Cerebellar nuclear complex (tissue), 1 donor: ENCODE data around the gene CABP2.
"Not testable (repeated sequence)": the region's sequence is repeated elsewhere in the genome, so short reads cannot be mapped to it uniquely, and the experiment has no call there.

Source experiments
- DNase-seq, 2 experiments: peaks; one replicate each; lab custom pipeline; 2025; lab: John Stamatoyannopoulos, UW

The CABP2 gene

DNA sequence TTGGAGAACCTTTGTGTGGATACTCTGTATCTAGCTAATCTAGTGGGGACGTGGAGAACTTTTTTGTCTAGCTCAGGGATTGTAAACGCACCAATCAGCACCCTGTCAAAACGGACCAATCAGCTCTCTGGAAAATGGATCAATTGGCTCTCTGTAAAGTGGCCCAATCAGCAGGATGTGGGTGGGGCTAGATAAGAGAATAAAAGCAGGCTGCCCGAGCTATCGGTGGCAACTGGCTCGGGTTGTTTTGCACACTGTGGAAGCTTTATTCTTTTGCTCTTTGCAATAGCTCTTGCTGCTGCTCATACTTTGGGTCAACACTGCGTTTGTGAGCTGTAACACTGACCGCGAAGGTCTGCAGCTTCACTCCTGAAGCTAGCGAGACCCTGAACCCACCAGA, 46.6 kb downstream of the CABP2 start:
- DNase-seq = not testable (repeated sequence)

DNA sequence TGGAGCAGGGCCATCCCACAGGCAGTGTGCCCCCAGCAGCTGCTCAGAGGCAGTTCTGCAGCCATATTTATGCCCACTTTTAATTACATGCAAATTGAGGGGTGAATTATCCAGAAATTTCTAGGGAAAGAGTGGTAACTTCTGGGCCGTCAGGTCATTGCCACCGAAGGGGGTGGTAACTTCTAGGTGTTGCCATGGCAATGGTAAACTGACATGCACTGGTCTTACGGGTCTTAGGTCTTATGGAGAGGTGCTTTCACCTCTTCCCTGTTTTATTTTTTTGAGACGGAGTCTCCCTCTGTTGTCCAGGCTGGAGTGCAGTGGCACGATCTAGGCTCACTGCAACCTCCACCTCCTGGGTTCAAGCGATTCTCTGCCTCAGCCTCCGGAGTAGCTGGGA, 50.4 kb downstream of the CABP2 start:
- no peak for DNase-seq

DNA sequence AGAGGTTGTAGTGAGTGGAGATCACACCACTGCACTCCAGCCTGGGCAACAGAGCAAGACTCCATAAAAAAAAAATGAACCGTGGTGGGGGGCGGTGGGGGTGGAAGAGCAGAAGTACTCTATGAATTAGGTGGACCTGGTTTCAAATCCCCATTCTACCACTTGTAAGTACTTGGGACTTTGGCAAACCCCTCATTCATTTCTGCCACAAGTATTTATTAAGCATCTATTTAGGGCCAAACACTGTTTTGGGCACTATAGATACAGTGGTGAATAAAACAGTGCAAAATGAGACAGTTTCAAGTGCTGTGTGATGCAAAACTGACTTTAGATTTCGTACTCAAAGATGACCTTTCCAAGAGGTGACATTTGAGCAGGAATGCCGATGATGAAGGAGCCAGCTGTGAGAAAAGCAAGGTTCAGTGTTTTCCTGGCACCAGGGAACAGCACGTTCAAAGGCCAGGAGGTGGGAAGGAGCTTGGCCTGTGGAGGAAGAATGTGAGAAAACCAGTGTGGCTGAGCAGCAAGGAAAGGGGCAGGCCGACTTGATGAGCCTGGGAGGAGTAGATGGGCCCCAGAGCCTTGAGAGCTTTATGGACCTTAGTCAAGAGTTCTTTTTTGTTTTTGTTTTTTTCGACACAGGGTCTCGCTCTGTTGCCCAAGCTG, 52.8 kb downstream of the CABP2 start:
- no peak for DNase-seq

DNA sequence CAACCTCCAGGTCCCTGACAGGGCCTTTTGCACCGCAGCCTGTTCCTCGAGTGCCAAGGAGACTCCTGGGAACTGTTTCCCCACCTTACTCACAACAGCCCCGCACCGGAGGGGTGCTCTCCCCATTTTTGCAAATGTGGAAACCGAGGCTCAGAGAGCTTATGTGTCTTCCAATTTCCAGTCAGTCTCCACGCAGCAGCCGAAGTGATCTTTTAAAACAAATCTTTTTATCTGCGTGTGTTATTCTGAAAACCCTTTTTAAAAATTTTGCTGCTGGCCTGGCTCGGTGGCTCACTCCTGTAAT, 53.8 kb downstream of the CABP2 start:
- DNase-seq = no peak
